DOHH2 (cell line): ENCODE data around the gene KRT80.

Experiments used
- CTCF ChIP-seq: fragments of 200-600 bp; sonication (generic); IDR thresholded peaks from one replicate; pipeline ENCODE4 v1.5.1; 2014; ENCODE audit warnings: antibody characterized with exemption, mild to moderate bottlenecking, low read depth, low read length; ENCODE audit not compliant: poor library complexity, severe bottlenecking
- EZH2phosphoT487 ChIP-seq: fragments of 200-600 bp; sonication (generic); IDR thresholded peaks from 2 replicates; pipeline ENCODE4 v1.6.1; 2017; ENCODE audit warnings: borderline replicate concordance, mild to moderate bottlenecking, antibody characterized with exemption, low read length, moderate library complexity, mixed read lengths

- TF ChIP-seq CTCF (no peak), EZH2phosphoT487 (no peak)
These were observed 25.4 kb upstream of the KRT80 start for GRCh38 chr12:52217223-52217622.
